ENCODE measurements around the gene PHAF1.

GRCh38 chr16:67088551-67088950, 21.2 kb upstream of the PHAF1 start:
- TF ChIP-seq, protein P1, sequence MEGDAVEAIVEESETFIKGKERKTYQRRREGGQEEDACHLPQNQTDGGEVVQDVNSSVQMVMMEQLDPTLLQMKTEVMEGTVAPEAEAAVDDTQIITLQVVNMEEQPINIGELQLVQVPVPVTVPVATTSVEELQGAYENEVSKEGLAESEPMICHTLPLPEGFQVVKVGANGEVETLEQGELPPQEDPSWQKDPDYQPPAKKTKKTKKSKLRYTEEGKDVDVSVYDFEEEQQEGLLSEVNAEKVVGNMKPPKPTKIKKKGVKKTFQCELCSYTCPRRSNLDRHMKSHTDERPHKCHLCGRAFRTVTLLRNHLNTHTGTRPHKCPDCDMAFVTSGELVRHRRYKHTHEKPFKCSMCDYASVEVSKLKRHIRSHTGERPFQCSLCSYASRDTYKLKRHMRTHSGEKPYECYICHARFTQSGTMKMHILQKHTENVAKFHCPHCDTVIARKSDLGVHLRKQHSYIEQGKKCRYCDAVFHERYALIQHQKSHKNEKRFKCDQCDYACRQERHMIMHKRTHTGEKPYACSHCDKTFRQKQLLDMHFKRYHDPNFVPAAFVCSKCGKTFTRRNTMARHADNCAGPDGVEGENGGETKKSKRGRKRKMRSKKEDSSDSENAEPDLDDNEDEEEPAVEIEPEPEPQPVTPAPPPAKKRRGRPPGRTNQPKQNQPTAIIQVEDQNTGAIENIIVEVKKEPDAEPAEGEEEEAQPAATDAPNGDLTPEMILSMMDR (IDR thresholded peaks at IDR 0.05; ENCODE audit: insufficient read depth, low read length) = no peak
- TF ChIP-seq GABPA (IDR thresholded peaks at IDR 0.05; ENCODE audit: low read depth) = no peak

Measured in HL-60 (cell line).